HL-60 (cell line): ENCODE data around the gene TCAIM.

Experiments
- DNase-seq, 2 experiments: peaks; one replicate each; pipeline ENCODE4 v3.0.0-alpha.2; 2010 to 2020; ENCODE audit warnings: low read depth in 1 of 2, low spot score in 1 of 2
- H3K27ac ChIP-seq: fragments of 250-450 bp; sonication (Bioruptor Pico); replicated peaks from 2 replicates; pipeline ENCODE4 v1.5.1; 2020; ENCODE audit warnings: mild to moderate bottlenecking, moderate library complexity
- H3K27me3 ChIP-seq: fragments of 250-450 bp; sonication (Bioruptor Pico); 2 replicates; pipeline ENCODE4 v1.5.1; 2021; ENCODE audit warnings: mild to moderate bottlenecking, moderate library complexity; ENCODE audit not compliant: insufficient read depth, poor library complexity, severe bottlenecking
- H3K4me3 ChIP-seq: replicated peaks from 2 replicates; pipeline ENCODE4 v1.5.1; 2011; ENCODE audit warnings: mild to moderate bottlenecking, control low read depth, low read length; ENCODE audit not compliant: insufficient read depth
- CTCF ChIP-seq: IDR thresholded peaks from one replicate; pipeline ENCODE4 v1.5.1; 2011; ENCODE audit warnings: low read length, control low read depth, inconsistent platforms; ENCODE audit not compliant: insufficient read depth
- GABPA ChIP-seq: IDR thresholded peaks from 2 replicates; pipeline ENCODE4 v1.6.1; 2012; ENCODE audit warnings: low read depth
- POLR2AphosphoS5 ChIP-seq: IDR thresholded peaks from 2 replicates; pipeline ENCODE4 v1.6.1; 2012; ENCODE audit warnings: low read depth
- REST ChIP-seq: IDR thresholded peaks from 2 replicates; pipeline ENCODE4 v1.6.1; 2012; ENCODE audit warnings: low read depth; ENCODE audit not compliant: insufficient replicate concordance
- SPI1 ChIP-seq: IDR thresholded peaks from 2 replicates; pipeline ENCODE4 v1.6.1; 2012; ENCODE audit warnings: low read depth, mild to moderate bottlenecking, borderline replicate concordance

The TCAIM gene

GRCh38 chr3:44409640-44410410, 71.3 kb downstream of the TCAIM start:
- no peak for DNase-seq
- H3K27ac ChIP-seq = no peak overlapping the region
- TF ChIP-seq CTCF (no peak), SPI1 (no peak), POLR2AphosphoS5 (no peak), REST (no peak), GABPA (no peak)
- H3K27me3 ChIP-seq = no peaks in the 10 kb centered on the region
- H3K4me3 ChIP-seq = no peak overlapping the region

- Histone ChIP-seq H3K27ac (no peak overlapping the region), H3K27me3 (no peaks in the 10 kb centered on the region), H3K4me3 (no peak overlapping the region)
- DNase-seq = no peak
- no peak for TF ChIP-seq POLR2AphosphoS5
Measured at GRCh38 chr3:44411031-44411645, 72.6 kb downstream of the TCAIM start.

- no peak overlapping the region for H3K4me3 ChIP-seq
- no peak for DNase-seq
- TF ChIP-seq SPI1 (no peak), CTCF (no peak), GABPA (no peak), REST (no peak), POLR2AphosphoS5 (no peak)
- no peaks in the 10 kb centered on the region for H3K27me3 ChIP-seq
- no peak overlapping the region for H3K27ac ChIP-seq
Measured at GRCh38 chr3:44412365-44412764, 73.8 kb downstream of the TCAIM start.

GRCh38 chr3:44414517-44415090, 76.0 kb downstream of the TCAIM start:
- no peak for DNase-seq
- Histone ChIP-seq H3K27ac (no peak overlapping the region), H3K27me3 (no peaks in the 10 kb centered on the region), H3K4me3 (no peak overlapping the region)
- TF ChIP-seq POLR2AphosphoS5 = no peak
- no peak for TF ChIP-seq CTCF
- no peak for TF ChIP-seq REST
- TF ChIP-seq SPI1 = no peak
- TF ChIP-seq GABPA = no peak
